Fibroblast of skin of right quadriceps (primary cell): ENCODE measurements around the gene COG5.
A peak's percentile ranks its signal among the peaks of the same experiment; 100 is the strongest.

Experiments used
- DNase-seq: peaks from one replicate; pipeline ENCODE4 v3.0.0-alpha.2; 2013

COG5 gene

DNA sequence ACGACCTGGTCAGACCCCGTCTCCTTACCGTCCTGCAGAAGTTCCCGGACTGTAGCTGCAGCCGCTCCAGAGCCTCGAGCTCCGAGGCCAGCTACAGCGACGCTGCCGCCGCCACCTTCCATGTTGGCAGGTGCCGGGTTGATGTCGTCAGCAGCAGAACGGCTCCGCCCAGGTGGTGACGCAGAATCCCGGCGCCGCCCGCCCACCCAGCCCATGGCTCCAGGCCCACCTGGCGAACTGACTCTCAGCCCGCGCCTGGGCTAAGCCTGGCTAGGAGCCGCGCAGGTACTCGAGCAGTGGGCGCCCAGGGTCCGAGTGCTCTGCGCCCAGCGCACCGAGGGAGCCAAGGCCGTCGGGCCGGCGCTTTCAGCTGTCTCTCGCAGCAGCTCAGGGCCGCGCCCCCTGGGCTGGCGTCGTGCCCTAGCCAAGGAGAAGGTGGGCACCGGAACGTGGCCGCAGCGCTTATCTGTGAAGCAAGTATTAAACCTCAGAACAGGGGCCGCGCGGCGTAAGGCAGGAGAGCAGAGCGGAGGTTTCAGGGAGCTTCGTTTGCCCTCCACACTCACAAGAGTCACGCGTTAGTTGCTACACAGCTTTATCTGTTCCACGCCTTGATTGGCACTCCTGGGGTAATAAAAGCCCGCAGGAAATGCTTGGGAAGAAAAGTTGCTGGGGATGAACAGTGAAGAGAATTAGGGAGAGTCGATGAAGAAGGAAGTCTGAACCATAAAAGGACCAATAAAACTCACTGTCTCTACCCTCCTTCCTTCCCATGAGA lies at the start of gene COG5, which contains the start of gene DUS4L:
Gene COG5, minus strand, starts transcription at position 146 of the 778 bp plus-strand sequence. Its CDS starts 24 bp downstream, at position 122.
Gene DUS4L, plus strand, starts transcription at position 197 of the 778 bp plus-strand sequence. CDS start 3,100 bp downstream, outside the sequence.
- peak; percentile 75 for DNase-seq

- no peak for DNase-seq
Observed at GRCh38 chr7:107613439-107613838, 49.7 kb upstream of the COG5 start.

DNA sequence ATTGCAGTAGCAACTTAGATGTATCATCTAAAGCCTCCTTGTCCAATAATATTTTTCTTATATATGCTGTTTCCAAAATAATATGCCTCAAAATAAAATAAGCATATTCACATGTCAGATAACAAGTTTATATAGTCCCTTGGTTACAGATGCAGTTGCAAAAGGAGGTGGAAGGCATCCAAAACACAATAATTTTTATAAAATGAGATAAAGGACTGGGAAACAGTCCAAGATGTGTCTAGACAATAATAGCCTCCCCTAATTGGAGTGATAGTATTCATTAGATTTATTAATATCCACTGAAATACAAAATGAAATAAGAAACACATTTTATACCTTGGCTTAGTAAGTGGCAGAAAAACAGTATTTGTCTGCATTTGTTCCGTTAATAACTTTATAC lies 46.6 kb upstream of the COG5 start:
- DNase-seq = no peak

GRCh38 chr7:107609811-107610261 lies 46.1 kb upstream of the COG5 start:
- no peak for DNase-seq

DNA sequence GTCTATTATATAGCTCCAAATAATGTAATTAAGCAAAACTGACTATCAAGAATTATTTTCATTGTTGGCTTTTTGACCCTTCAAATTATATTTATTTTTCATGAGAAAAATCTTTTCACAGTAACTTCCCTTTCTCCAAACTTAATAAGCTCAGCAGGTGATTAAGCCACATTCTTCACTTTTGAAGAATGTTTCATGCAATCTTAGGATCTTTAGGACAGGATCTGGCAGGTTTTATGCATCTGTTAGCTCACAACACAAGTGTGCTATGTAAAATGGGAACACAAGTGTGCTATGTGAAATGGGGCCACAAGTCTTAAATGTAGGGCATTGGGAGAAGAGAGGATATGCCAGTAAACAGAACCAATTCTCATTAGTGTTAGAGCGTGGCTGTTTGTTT lies 42.6 kb upstream of the COG5 start:
- DNase-seq = no peak

DNA sequence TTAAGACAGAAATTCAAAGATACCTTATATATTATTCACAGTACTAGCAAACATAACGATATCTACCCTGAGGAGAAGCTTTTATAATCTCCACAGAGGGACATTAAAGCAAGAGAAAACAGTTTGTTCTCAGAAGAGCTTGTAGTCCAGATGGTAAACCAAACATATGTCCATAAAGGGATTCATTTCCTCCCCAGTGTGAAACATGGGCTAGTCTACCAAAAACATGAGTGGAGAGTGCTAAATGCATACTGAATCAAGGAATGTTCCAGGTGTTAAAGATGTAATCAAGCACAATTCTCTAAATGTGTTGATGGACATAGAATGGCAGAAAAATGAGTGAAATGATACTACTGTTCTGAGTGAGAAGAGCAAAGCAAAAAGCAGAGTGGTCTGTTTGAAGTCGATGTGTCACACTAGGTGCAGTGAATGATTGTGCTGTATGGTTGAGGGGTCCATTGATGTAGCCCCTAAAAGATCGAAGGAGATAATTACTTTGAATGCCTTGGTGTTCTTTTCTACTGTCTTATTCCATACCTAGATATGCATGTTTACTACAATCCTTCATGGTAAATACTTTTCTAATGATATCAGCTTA lies 41.6 kb upstream of the COG5 start:
- no peak for DNase-seq

DNA sequence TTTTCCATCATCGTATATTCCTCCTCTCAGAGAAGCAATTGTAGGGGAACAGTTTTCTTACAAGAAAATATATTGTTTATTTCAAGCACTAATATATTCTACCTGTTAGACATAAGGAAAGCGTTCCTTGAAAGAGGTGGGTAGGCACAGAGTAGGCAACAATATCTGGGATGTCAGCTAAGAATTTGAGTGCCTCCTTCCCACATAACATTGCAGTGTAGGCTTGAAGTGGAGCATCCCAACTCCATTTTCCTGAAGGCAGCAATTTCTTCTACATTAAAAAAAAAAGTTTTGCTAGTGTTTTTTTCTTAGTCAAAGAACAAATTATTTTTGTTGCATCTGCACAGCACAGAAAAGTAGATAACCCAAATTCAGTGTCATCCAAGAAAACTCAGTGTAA lies 37.1 kb upstream of the COG5 start:
- no peak for DNase-seq

DNA sequence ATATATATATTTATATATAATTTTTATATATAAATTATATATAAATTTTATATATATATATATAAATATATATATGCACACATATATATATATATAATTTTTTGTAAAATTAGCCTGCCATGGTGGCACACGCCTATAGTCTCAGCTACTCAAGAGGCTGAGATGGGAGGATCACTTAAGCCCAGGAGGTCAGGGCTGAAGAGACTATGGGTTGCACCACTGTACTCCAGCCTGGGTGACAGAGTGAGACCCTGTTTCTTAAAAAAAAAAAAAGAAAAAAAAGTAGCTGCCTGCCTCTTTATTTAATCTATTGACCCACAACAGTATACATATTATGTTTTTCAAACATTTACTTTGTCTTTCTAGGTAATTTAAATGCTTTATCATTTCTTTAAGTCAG lies 35.5 kb upstream of the COG5 start:
- DNase-seq = no peak

DNA sequence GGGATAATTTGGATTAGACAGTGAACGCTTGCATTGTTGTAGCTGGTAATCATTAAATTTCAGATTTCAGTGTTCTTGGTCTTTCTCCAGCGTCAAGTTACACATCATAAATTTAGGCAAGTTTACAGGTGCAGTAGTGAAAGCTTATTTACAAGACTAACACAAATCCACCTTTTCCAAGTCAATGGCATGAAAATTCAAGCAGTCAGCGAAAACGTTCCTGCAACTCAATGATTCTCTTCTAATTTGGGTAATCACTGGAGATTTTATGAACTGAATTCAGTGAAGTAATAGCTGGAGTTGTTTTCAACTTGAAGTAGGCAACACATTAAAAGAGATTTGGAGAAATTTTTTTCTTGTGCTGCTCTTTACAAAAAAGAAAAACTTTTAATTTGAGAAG lies 34.2 kb upstream of the COG5 start:
- no peak for DNase-seq

DNA sequence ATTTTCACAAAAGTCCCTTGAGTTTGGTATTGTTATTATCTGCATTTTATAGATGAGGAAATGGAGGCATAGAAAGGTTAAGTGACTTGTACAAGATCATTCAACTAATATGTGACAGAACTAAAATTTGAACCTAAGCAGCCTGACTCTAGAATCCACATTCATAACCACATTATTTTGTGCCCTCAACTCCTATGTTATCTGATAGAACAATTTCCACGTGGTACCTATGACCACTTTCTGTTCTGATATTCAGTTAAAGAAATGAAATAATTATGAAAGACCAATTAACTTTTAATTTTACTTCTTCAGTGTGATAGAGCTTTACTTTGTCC lies 33.8 kb upstream of the COG5 start:
- DNase-seq = no peak

DNA sequence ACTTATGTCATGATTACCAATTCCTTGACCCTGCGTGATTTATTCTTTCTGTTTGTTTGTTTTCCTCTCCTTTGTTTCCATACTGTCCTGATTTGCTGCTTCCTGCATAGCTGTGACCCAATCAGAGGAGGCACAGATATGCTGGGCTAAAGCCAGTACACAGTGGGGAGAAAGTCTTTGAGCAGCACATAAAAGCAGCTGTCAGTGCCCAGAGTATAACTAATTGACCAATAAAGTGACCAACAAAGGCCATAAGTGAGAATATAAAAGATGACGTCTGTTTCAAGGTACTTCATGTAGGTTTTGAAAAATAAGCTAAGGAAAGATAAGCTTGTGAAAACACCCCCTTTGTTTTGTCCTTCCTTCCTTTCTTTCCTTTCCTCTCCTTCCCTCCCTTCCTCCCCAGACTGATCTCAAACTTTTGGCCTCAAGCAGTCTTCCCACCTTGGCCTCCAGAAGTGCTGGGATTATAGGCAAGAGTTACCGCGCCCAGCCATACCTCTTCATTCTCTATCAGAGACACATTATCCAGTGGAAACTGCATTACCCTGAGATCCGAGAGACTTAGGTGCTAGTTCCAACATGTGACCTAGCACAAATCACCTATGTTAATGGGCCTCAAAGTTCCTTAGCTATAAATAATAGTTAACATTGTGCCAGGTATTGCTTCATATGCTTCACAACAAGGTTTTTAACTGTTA lies 33.3 kb upstream of the COG5 start:
- DNase-seq = no peak

DNA sequence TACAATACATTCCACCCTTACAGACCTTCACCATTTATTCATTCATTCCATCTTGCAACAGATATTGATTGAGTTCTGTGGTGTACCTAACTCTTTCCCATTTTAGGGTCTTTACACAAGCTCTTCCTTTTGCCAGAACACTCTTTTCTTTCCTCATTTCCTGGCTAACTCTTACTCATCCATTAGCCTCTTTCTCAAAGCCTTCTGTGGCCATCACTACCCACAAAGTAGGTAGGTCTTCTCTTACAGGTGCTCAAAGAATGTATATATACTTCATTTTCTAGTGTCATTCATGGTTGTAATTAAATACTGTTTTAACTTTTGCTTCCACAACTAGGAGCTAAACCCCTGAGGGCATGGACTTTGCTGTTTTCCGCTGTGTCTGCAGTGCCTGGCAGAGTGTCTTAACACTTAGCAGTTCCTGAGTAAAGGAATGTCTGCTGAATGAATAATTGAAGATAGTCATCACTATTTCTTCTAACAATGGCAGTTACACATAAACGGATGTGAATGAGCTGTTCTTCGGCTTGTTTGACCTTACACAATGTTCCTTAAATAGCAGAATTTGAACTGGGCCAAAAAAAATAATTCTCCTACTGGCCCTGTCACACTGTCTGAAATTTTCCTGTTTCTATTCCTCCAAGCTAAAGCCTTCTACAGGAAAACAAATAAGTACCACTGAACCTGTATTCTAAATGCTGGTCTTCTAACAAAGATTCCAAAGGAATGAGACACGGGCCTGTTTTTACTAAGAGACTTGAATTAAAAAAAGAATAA lies 31.4 kb upstream of the COG5 start:
- peak; percentile 90 for DNase-seq

DNA sequence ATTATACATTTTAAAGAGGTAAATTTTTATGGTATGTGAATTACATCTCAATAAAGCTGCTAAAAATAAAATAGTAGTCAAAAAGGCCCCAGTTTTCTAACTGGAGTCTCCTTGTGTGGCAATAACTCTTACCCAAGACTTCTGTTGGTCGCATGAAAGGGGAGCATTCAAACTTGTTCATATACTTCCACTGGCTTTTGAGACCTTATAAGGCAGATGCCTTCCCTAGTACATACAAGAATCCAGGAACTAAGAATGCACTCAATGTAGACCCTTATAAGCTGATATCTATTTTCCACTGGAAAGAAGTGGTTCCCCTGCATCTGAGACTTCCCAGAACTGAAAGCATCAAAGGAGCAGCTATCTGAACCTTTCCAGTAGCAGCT lies 29.3 kb upstream of the COG5 start:
- DNase-seq = no peak

- peak; percentile 87 for DNase-seq
Observed at GRCh38 chr7:107592361-107593024, 28.8 kb upstream of the COG5 start.

DNA sequence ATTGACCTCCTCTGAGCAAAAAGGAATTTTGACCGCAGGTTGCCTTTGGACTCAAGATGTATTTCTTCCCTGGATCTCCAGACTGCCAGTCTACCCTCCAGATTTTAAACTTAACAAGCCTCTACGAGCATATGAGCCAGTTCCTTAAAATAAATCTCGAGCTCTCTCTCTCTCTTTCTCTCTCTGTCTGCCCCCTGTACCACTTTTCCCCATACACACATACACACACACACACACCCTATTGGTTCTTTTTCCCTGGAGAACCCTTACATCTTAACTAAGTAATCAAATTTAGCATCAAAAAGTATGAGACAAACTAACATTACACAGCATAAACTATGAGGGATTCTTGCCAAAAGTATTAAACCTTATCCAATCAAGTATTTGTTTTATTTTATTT lies 27.7 kb upstream of the COG5 start:
- no peak for DNase-seq

DNA sequence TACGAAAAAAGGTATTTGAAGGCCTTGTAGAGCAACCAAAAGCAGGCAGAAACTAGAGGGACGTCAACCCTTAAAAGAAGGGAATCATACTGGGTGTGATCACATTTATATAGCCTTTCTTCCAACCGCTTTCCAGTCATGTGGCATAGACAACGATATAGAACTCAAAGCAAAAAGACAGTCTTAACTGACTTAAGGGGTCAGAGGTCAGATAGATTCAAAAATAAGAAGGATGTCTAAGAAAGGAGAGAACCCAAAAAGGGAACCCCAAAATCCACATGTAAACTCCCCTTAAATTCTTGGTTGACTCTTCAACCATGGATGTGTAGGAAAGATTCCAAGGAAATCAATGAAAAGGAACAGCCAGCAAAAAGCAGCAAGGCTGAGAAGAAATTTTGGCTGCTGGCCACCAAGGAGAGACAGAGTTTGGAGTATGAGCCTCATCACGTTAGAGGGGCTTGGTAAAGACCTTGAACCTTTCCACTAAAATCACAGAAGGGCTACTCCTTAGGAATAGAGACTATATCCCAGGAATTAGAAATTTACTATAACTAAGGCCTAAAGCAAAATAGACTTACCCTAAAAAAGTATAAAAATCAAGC lies 24.9 kb upstream of the COG5 start:
- no peak for DNase-seq

GRCh38 chr7:107584716-107585115 lies 21.0 kb upstream of the COG5 start:
- DNase-seq = no peak

- no peak for DNase-seq
Observed at GRCh38 chr7:107582875-107583274, 19.2 kb upstream of the COG5 start.

DNA sequence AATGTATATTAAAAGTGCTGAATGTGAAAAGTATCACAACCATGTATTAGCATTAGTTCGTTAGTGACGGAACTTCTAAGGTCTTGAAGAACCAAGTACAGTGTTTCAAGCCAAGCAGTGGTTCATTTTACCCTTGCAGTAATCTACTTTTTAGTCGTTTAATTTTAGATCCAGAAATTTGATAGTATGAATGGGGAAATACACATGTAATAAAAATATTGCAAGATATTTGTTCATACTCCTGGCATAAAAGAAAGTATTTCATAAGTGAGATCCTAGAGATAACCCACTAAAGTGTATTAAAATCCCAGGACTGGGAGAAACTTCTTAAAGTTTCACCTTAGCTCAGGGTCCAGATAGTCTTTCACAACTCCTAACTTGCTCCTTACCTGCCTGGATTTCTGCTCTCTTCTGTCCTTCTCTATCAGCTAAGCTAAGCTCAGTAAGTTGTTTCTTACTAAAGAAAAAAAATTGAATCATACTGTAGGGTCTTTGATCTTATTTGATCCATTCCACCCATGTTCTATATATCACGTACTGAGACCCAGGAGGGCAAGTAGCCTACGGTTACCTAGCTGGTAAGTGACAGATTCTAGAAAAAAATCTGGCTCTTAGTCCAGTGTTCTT lies 17.8 kb upstream of the COG5 start:
- no peak for DNase-seq

GRCh38 chr7:107580716-107581383 lies 17.1 kb upstream of the COG5 start:
- DNase-seq = no peak
